Endothelial cell (in vitro differentiated cells): ENCODE results near the gene LRBA. TPM values are rescaled to one million over a fixed set of nuclear protein-coding genes. Genes with fewer than 3 reads are reported as not detected.
A peak's percentile ranks its signal among the peaks of the same experiment; 100 is the strongest.

Experiments
- DNase-seq: peaks from one replicate; pipeline ENCODE4 v3.0.0; 2021; ENCODE audit warnings: low spot score
- H3K27ac Mint-ChIP-seq: one replicate; pipeline ENCODE4 v1.8.0; 2021; ENCODE audit warnings: mixed read lengths, inconsistent platforms; ENCODE audit not compliant: unreplicated experiment
- H3K27me3 Mint-ChIP-seq: one replicate; pipeline ENCODE4 v1.8.0; 2021; ENCODE audit warnings: mild to moderate bottlenecking, moderate library complexity, mixed read lengths, inconsistent platforms; ENCODE audit not compliant: unreplicated experiment
- H3K36me3 Mint-ChIP-seq: one replicate; pipeline ENCODE4 v1.8.0; 2021; ENCODE audit warnings: mild to moderate bottlenecking, low read depth, mixed read lengths, inconsistent platforms; ENCODE audit not compliant: unreplicated experiment
- H3K4me1 Mint-ChIP-seq: one replicate; pipeline ENCODE4 v1.8.0; 2021; ENCODE audit warnings: mild to moderate bottlenecking, mixed read lengths, inconsistent platforms; ENCODE audit not compliant: unreplicated experiment
- H3K4me3 Mint-ChIP-seq: one replicate; pipeline ENCODE4 v1.8.0; 2021; ENCODE audit warnings: mild to moderate bottlenecking, mixed read lengths, inconsistent platforms; ENCODE audit not compliant: unreplicated experiment
- H3K9me3 Mint-ChIP-seq: one replicate; pipeline ENCODE4 v1.8.0; 2021; ENCODE audit warnings: mixed read lengths, inconsistent platforms; ENCODE audit not compliant: unreplicated experiment
- total RNA-seq: library from RNA; stranded (reverse); fragmentation: NEBNext Ultra II Directional; extraction: Animal tissue kit (Norgen Biotek cat#: 25700); gene quantifications from one replicate; pipeline ENCODE4 v1.2.1, GENCODE V29; 2021; ENCODE audit not compliant: unreplicated experiment
- TF ChIP-seq, protein P1 (sequence below): fragments of 200-600 bp; sonication (generic); IDR thresholded peaks from one replicate; pipeline ENCODE4 v1.5.0; 2021; ENCODE audit warnings: antibody characterized with exemption; ENCODE audit not compliant: unreplicated experiment

LRBA gene
- total RNA-seq, 1 donor from 2014 or later = 44.3 TPM

DNA sequence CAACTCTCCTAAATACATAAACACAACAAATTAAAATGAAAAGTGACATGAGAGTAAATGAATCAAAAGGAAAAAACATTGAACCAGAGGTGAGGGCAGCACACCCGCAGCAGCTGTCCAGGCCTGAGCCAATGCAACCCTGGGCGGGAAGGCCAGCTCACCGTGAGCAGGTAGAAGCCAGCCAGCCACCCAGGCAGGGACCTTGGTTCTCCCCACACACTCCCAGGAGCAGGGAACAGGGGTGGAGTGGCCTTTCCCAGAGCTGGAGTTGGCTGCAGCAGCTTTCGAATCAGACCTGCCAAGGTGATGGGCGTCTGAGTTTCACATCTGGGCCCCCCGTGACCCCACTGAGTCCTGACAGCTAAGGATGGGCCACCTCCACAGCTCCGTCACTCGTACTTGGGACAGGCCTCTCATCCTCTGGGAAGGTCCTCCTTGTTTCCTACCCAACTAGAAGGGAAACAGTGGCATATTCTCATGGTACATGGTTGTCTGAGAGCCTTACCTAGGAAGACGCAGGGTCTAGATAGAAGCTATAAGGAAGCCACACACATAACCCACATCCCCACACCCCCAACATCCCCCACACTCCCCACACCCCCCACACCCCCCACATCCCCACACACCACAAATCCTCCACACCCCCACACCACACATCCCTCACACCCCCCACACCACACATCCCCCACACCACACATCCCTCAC, 764.6 kb downstream of the LRBA start:
- Mint-ChIP-seq H3K9me3 (no peaks in the 10 kb centered on the region), H3K27me3 (peaks cover 8% of the 10 kb centered on the region), H3K36me3 (peaks cover 18% of the 10 kb centered on the region), H3K27ac (no peak overlapping the region), H3K4me3 (peak overlapping the region; percentile 56), H3K4me1 (peaks cover 6% of the 10 kb centered on the region)
- TF ChIP-seq, protein P1, sequence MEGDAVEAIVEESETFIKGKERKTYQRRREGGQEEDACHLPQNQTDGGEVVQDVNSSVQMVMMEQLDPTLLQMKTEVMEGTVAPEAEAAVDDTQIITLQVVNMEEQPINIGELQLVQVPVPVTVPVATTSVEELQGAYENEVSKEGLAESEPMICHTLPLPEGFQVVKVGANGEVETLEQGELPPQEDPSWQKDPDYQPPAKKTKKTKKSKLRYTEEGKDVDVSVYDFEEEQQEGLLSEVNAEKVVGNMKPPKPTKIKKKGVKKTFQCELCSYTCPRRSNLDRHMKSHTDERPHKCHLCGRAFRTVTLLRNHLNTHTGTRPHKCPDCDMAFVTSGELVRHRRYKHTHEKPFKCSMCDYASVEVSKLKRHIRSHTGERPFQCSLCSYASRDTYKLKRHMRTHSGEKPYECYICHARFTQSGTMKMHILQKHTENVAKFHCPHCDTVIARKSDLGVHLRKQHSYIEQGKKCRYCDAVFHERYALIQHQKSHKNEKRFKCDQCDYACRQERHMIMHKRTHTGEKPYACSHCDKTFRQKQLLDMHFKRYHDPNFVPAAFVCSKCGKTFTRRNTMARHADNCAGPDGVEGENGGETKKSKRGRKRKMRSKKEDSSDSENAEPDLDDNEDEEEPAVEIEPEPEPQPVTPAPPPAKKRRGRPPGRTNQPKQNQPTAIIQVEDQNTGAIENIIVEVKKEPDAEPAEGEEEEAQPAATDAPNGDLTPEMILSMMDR = no peak
- no peak for DNase-seq

DNA sequence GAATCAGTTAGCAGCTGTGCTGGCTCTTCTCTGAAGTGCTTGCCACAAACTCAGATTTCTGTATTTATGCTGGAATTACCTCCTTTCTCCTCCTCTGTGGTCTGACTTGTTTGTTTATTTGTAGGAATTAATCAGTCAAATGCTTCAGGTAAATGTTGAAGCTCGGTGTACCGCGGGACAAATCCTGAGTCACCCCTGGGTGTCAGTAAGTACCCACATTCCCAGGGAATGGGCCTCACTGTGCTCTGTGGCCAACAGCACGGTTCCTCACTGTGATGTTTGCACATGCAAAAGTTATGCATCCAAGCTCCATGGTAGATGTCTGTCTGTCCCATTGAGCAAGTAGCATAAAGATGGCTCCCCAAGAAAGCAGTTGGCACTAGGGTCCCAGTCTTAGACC, 766.9 kb downstream of the LRBA start:
- H3K27me3 Mint-ChIP-seq = peaks cover 2% of the 10 kb centered on the region
- no peak overlapping the region for H3K27ac Mint-ChIP-seq
- TF ChIP-seq, protein P1 = no peak
- H3K4me1 Mint-ChIP-seq = peaks cover 6% of the 10 kb centered on the region
- H3K36me3 Mint-ChIP-seq = peaks cover 5% of the 10 kb centered on the region
- H3K9me3 Mint-ChIP-seq = no peaks in the 10 kb centered on the region
- H3K4me3 Mint-ChIP-seq = no peak overlapping the region
- DNase-seq = no peak

DNA sequence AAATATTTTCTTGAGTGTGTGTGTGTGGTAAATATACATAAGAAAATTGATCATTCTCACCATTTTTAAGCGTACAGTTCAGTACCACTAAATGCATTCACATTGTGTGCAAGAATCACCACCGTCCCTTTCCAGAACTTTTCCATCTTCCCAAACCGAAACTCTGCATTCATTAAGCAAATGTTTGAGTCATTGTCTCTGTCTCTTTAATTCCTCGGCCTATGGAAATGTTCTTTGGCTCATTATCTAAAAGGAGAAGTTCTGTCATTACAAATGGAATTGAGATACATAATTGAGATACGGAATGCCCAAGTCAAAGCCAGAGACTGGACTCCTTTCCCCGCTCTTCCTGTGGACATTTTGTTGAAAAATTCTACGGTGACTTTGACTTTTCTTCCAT, 767.9 kb downstream of the LRBA start:
- no peaks in the 10 kb centered on the region for H3K36me3 Mint-ChIP-seq
- H3K4me1 Mint-ChIP-seq = peaks cover 6% of the 10 kb centered on the region
- no peaks in the 10 kb centered on the region for H3K9me3 Mint-ChIP-seq
- no peak for DNase-seq
- no peak overlapping the region for H3K4me3 Mint-ChIP-seq
- no peak overlapping the region for H3K27ac Mint-ChIP-seq
- peaks cover 2% of the 10 kb centered on the region for H3K27me3 Mint-ChIP-seq
- TF ChIP-seq, protein P1 = no peak

DNA sequence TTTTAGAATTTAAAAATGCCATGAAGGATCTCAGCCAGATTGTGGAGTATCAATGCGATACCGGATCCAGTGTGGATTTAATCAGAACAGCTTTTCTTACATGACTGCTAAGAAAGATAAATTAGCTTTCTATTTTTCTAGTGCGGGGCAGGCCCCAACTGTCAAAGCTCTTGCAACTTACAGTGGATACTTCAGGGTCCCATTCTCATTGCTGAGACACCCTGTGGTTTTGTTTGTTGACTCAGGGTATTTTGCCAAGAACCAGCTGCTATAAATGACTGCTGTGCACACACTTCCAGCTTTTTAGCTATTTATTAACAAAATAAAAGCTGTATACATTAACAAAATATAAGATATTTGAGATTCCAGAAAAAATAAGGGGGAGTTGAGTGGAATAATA, 770.5 kb downstream of the LRBA start:
- H3K4me1 Mint-ChIP-seq = peaks cover 6% of the 10 kb centered on the region
- peaks cover 2% of the 10 kb centered on the region for H3K27me3 Mint-ChIP-seq
- H3K9me3 Mint-ChIP-seq = no peaks in the 10 kb centered on the region
- no peaks in the 10 kb centered on the region for H3K36me3 Mint-ChIP-seq
- H3K4me3 Mint-ChIP-seq = no peak overlapping the region
- DNase-seq = no peak
- TF ChIP-seq, protein P1 = no peak
- H3K27ac Mint-ChIP-seq = no peak overlapping the region

GRCh38 chr4:150243932-150244331, 771.2 kb downstream of the LRBA start:
- H3K27ac Mint-ChIP-seq = no peak overlapping the region
- TF ChIP-seq, protein P1 = no peak
- no peaks in the 10 kb centered on the region for H3K27me3 Mint-ChIP-seq
- no peaks in the 10 kb centered on the region for H3K36me3 Mint-ChIP-seq
- peaks cover under 1% of the 10 kb centered on the region for H3K4me1 Mint-ChIP-seq
- H3K4me3 Mint-ChIP-seq = no peak overlapping the region
- no peak for DNase-seq
- H3K9me3 Mint-ChIP-seq = no peaks in the 10 kb centered on the region
